GM19324 (cell line): ENCODE results near the gene PPP1CB.
A peak's percentile ranks its signal among the peaks of the same experiment; 100 is the strongest.
"Not testable (repeated sequence)": the region's sequence is repeated elsewhere in the genome, so short reads cannot be mapped to it uniquely, and the experiment has no call there.

Source experiments
- ATAC-seq: cut with Tn5 transposase; IDR thresholded peaks from one replicate; pipeline ENCODE4 v1.9.1; 2021; ENCODE audit warnings: mild to moderate bottlenecking, moderate library complexity; ENCODE audit not compliant: unreplicated experiment, low FRiP score

PPP1CB gene

DNA sequence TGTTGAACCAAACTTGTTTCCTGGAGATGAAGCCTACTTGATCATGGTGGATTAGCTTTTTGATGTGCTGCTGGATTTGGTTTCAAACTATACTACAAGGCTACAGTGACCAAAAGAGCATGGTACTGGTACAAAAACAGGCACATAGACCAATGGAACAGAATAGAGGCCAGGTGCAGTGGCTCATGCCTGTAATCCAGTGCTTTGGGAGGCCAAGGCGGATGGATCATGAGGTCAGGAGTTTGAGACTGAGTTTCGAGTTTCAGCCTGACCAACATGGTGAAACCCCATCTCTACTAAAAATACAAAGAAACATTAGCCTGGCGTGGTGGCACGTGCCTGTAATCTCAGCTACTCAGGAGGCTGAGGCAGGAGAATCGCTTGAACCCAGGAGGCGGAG, 9.0 kb upstream of the PPP1CB start:
- not testable (repeated sequence) for ATAC-seq

DNA sequence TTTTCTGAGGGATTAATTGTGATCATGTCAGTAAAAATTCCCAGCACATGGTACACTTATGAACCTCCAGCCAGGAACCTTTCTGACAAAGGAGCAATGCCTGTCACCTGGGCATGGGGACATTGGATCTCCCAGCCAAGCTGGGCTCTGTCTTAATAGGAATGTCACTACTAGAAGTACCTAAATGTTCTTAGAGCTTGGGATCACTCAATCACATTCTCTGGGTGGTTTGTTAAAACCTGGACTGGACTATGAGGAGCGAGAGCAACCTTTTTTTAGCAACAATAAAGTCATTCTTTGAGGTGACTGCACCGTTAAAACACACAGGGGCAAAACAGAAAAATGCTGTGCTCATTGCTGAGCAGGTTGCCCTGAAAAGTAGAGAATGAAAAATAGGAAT, 6.4 kb upstream of the PPP1CB start:
- no peak for ATAC-seq

DNA sequence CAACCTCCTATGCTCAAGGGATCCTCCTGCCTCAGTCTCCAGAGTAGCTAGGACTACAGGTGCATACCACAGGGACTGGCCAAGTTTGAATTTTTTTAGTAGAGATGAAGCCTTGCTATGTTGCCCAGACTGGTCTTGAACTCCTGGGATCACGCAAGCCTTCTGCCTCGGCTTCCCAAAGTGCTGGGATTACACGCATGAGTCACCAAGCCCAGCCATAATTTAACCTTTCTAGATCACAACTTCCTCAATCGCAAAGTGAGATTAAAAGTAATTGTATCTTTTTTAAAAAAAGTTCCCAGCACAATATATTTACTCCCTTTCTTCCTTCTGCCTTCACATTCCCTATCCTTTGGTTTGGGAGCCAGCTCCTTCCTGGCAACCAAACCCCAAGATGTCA, 5.8 kb upstream of the PPP1CB start:
- ATAC-seq: no peak

DNA sequence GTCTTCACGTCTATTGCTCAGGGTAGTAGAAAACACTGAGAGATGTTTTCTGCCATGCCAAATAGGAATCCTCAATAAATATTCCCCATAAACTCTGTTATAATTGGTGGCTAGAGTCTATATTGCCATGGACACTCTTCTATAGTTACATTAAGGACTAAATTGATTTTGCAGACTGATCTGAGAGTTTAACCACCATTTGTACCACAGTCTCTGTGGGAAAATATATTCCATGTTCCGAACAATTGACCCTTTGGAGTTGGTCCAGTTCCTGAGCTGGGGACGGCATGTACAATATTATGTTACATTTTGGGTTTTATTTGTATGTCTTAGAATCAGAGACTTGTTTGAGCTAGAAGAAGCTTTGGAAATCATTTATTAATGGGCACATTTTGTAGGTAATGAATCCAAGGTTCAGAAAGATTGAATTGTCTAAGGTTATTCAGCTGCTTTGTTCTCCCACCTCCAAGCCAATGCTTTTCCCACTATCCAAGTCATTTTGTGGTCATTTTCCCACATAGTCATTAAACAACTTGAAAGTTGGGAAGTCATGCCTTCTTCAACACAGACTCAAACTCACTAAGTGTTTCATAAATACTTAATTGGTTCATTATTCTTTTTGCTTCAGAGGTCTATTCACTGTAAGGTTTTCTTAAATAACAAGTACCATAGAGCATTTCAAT, 5.1 kb upstream of the PPP1CB start:
- no peak for ATAC-seq

DNA sequence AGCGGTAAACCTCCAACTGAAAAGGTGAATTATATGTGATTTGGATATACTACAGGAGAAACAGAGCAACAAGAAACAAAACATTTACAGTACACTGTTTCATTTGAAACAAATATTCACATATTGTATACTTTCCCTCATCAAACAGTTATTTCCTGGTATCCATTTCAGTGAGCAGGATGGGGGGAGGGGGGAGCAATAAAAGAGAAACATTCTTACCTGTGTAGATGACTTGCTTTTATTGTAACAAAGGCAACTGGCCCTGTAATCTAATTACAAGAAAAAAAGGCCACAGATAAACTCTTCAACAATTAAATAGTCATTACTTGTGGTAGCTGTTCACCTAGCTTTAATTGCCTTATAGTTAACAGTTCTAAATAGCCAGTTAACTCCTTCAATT, 3.9 kb upstream of the PPP1CB start:
- ATAC-seq: no peak

DNA sequence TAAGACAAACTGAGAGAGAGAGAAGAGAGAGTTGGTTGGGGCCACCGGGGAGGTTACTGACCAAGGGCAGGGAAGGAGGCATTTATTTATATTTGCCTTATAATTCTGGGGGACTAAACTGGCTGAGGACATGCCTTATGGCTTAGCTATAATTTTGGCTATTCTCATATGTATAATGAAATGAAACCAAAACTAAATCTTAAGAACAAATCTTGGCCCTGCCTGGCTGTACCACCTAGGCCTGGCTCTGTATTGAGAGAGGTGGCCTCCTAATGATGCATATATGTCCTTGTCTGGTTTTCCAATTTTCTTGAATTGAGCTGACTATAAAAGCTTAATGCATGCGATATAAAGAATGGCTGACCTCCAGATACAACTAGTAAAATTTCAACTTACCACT, 3.5 kb upstream of the PPP1CB start:
- no peak for ATAC-seq

DNA sequence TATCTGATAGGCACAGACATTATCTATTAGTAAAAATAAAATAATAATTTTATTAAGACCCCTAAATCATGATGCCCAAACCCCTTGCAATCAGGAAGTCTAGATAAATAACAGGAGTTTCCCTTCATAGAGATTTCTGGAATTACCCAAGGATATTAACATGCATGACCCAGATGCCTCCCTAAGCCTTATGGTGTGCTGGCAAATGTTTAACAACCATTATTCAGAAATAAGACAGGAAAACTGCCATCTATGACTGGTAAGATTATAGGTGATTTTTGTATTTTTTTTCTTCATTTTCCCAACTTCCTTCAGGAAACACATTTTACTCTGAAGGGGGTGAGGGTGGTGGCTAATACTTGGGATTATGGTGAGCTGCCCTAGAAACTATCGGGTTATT, 2.7 kb upstream of the PPP1CB start:
- ATAC-seq: no peak

DNA sequence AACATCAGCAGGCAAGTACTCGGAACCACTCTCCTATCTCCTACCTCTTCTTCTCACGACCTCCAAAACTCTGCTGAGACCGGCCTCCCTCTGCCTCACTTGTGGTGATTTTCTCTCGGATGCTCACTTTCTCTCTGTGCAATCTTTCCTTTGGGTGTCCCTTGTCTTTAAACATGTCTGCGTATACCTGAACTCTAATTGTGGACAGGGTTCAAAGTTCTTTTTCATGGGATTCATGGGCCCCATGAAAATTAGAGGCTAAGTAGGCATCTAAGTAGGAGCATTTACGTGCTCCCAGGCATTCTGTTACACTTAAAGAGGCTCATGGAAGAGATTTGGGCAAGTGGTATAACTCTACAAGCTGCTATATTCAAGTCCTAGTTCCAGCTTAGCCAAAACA, 2.1 kb upstream of the PPP1CB start:
- no peak for ATAC-seq

DNA sequence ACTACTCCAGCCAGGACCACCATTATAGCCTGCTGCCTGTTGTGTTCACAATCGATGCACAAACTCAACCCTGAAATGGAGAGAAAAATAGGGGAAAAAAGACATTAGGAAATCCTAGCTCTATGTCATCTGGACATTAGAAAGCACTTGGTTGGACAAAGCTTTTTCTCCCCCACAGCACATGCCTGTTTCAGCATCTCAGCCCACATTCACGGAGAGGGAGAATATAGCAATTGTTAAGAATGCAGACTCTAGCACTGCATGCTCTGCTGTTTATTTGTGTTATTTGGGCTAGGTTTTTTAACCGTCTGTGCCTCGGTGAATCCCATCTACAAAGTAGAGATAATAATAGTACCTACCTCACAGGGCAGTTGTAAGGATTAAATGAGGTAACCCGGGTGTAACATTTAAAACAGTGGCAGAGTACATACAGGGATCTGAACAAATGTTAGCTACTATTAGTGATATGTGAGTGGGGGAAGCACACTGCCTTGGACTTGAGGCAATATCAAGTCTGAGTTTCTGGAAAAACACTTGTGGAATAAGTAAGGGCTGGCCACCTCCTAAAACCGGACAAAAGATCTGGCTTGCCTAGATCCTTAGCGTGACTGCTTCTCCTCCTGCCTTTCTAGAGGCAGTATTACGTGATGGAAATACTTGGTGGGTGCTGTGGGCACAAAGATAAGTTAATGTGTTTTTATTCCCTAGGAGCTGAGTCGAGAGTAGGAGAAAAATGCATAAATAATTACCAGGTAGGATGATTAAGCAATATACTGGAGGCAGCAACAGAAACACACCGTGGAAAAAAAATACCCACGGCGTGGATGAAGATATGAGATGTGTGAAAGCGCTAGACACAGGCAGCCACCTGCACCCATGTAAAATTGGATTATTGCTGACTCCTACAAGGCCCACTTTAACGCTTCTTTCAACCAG, 1.0 kb upstream of the PPP1CB start:
- no peak for ATAC-seq

DNA sequence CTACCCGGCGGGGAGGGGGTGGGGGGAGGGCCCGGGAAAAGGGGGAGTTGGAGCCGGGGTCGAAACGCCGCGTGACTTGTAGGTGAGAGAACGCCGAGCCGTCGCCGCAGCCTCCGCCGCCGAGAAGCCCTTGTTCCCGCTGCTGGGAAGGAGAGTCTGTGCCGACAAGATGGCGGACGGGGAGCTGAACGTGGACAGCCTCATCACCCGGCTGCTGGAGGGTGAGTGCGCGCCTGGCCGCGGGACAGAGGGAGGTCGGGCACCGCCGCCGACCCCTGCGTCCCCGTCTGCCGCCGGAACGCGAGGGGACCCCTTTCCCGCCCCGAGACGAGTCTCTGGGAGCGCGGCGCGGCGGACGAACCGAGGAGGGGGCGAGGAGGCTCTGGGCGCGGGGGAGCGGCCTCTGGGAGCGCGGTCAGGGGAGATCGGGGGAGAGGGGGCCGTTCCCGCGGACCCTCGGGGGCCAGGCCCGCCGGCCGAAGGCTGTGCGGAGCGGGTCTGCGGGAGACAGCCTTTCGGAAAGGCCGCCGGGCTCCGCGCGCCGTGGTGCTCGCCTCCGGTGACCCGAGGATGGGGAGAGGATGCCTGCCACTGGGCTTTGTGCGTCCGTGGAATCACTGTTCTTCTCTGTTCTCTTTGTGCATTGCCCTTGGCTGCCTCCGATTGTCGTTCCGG, 463 bp downstream of the PPP1CB start:
- peak; percentile 34 for ATAC-seq

DNA sequence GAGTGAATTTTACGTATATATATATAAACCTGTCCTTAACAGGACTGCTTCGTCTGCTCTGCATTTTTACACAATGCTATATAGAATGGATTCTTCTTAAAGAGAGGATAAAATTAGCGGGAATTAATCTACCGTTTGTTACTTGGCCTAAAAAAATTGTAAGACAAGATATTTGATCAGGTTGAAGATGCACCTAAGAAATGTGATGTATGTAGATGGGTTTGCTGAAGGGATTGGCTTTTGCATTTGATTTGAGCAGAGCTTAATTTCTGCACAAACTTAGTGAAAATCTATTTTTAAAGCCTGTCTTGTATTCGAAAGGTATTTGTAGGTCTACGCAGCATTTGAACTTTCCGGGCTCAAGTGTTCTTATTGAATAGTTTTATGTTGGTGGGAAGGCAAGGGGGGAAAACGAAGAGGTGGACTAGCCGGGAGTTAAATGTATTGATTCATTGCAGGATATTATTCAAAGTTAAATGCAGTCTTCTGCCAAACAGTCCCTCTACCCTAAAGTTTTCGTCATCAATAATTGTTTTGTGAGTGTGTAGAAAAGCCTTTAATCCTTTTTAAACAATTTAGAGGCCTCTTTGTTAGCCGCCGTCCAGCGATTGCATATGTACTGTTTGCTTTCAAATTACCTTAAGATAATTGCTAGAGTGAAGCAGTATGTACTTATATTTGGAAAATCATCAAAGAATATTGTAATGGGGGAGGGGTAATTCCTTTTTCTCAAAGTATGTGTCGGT, 1.2 kb downstream of the PPP1CB start:
- ATAC-seq: no peak

DNA sequence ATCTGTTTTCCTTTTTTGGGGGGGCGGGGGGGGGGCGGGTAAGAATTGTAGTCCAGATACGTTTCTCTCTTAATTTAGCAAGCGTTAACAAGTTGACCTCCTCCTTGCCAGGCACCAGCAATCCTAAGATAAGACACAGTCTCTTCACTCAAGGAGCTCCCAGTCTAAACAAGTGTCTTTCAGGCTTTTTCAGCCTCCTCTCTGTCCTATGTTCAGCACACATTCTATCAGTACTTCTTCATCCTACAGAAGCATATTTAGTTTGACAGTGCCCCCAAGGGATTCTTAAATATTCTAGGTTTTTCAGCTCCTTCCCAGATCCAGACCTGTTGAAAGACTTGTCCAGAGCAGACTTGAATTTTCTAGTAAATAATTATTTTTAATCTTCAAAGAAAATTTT, 2.7 kb downstream of the PPP1CB start:
- no peak for ATAC-seq

DNA sequence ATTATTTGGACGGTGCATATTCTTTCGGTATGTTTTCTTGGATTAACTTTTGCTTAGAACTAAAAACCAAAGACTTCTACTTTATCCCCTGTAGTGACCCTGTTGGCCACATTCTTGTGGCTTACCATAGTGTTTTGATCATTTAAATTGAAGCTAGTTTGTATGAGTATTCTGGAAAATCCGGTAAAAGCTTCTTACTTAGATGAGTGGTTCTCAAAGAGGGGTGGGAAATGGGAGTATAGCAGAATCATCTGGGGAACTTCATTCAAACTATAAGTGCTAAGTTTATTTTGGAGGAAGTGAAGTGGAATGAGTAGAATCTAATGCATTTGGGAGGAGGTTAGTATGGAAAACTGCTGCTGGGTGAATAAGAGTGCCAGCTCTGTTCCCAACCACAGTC, 3.8 kb downstream of the PPP1CB start:
- no peak for ATAC-seq

DNA sequence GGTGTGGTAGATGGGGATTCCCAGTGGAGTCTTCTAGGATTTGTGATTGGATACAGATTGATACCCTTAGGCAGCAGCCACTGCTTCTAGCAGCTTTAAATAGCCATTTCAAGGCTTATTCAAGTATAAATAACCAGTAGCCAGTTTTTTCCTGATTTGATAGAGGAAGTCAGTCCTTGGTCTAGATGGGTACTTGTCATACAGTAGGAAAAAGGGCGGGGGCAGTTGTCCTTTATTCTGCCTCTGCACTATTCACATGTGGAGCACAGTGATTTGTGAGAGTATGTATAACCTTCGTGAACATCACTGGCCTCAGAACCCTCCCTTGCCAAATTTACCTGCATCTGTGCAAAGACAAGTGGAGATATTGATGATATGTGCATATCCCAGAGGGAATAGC, 6.8 kb downstream of the PPP1CB start:
- ATAC-seq: no peak

DNA sequence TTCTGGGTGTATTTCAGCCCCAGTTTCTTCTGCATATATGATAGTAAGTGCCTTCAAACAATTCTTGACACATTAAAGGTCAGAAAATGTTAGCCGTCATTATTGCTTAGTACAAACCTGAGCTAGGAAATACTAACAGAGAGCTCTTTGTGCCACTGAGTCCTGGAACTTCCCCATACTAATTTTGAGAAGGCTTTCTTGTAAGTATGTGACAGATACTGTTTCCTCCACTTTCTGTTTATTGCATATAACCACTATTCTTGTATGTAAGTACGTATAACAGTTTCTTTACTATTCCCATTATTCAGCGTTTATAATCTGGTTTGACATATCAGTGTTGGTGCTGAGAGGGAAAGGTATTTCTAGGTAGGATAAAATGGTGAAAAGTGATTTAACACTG, 9.8 kb downstream of the PPP1CB start:
- ATAC-seq: no peak

DNA sequence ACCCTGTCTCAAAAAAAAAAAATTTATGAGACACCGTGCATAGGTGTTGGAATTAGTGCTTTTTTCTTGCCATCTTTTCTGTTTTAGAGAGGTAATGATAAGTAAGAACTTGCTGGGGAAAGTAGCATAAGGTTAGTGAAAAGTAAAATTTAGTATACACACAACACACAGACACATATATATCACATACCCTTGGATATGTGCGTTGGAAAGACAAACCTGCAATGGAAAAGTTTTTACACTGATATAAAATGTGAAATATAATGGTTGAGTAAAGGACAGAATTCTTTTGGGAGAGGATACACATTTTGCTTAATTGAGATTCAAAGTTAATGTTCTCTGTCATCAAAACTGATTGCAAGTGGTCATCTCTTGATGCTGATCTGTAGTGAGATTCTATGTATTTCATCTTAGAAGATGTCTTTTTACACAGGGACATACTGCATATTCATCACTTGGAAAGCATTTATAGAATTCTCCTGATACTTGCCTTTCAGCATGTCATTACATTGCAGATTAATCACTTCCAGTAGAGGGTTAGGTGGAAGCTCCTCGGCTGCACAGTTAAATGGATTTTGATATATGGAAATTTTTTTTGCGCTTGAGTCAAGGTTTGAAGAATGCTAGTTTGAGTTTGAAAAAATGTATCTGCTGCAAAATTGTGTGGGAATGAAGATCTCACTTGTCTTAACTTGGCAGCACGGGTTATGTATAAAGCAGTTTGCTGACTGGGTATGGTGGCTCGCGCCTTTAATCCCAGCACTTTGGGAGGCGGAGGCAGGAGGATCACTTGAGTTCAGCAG, 13.5 kb downstream of the PPP1CB start:
- ATAC-seq: no peak

DNA sequence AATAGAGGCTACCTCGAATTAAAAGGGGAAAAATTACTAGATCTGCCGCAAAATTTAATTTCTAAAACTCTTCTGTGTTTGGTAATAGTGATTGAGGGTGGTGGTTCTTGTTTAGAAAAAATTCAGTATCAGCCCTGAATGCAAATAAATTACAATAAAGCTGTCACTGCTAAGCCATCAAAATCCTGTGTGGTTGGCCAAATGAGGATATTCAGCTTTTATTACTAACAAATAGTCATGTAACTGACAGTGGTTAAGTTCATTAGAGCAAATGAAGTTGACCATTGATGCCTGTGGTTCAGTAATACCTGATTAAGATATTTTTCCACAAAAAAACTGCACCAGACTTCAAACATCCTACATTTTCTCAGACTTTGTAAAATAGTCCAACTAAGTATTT, 14.4 kb downstream of the PPP1CB start:
- ATAC-seq: no peak

DNA sequence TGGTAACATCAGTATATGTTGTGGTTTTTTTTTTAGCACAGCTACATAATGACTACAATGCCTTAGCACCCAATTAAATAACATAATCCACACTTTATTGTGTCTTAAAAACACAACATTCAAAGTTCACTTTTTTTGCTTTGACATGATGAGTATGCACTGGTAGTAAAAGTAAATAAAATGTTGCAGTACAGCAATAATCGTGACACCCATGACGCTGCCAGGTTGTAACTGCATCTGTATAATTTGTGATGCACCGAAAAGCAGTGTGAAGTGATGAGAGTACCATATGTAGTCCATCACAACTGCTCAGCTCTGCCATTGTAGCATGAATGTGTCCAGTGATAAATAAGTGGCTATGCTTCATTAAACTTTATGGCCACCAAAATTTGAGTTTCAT, 15.7 kb downstream of the PPP1CB start:
- no peak for ATAC-seq

DNA sequence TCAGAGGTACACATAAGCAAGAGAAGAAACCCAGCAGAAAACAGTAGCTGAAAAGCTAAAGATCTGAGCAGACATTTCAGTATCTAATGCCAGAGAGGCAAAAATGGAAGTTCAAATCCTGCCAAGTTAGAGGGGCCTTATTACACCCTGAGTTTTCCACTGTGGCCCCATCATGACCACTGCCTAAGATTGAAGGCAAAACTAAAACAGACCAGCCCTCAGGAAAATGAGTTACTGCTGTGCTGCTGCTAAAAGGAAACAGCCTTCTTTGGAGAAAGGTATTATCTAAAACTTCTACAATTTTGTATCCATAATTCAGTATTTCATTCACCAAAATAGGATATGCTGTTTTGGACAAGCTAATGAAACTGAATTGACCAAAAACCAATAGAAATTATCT, 16.8 kb downstream of the PPP1CB start:
- ATAC-seq: no peak

DNA sequence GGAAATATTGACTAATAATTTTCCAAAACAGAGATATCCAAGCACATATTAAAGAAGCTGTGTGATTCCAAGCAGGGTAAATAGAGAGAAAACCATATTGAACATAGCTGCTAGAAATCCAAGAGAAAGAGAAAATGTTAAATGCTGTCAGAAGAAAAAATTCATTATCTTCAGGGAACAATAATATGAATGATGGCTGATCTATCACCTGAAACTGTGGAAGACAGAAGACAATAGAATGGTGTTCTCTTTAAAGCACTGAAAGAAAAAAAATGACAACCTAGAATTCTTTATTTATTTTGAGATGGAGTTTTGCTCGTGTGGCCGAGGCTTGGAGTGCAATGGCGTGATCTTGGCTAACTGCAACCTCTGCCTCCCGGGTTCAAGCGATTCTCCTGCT, 17.3 kb downstream of the PPP1CB start:
- no peak for ATAC-seq
